Aorta (tissue), 5 donors: ENCODE results near the gene WWOX. TPM values are rescaled to one million over a fixed set of nuclear protein-coding genes. Genes with fewer than 3 reads are reported as not detected.

Source experiments
- ATAC-seq: fragments of 200-7000 bp; cut with Tn5 transposase; one replicate; pipeline ENCODE4 v1.9.1; 2022; ENCODE audit warnings: moderate library complexity; ENCODE audit not compliant: low FRiP score
- DNase-seq, 2 donors: peaks; one replicate each; pipeline ENCODE4 v3.0.0-alpha.2; 2020
- H3K27ac ChIP-seq, 2 donors: one replicate each; pipeline ENCODE4 v1.5.1; 2013; ENCODE audit warnings: low read length in 2 of 2, mild to moderate bottlenecking in 2 of 2, moderate library complexity in 2 of 2, control low read depth in 1 of 2, inconsistent platforms in 1 of 2, low read depth in 1 of 2
- H3K27me3 ChIP-seq, 2 donors: one replicate each; pipeline ENCODE4 v1.6.1; 2013; ENCODE audit warnings: control low read depth in 1 of 2, low read length in 1 of 2, mild to moderate bottlenecking in 1 of 2, moderate library complexity in 1 of 2; ENCODE audit not compliant: insufficient read depth in 2 of 2, control insufficient read depth in 1 of 2
- H3K36me3 ChIP-seq, 2 donors: one replicate each; pipeline ENCODE4 v1.6.1; 2013; ENCODE audit warnings: control low read depth in 1 of 2, low read length in 1 of 2, mild to moderate bottlenecking in 1 of 2; ENCODE audit not compliant: insufficient read depth in 2 of 2, control insufficient read depth in 1 of 2
- H3K4me1 ChIP-seq, 2 donors: one replicate each; pipeline ENCODE4 v1.6.1; 2013; ENCODE audit warnings: low read length in 2 of 2, control low read depth in 1 of 2, mild to moderate bottlenecking in 1 of 2, moderate library complexity in 1 of 2; ENCODE audit not compliant: insufficient read depth in 2 of 2, control insufficient read depth in 1 of 2
- H3K4me3 ChIP-seq, 2 donors: one replicate each; pipeline ENCODE4 v1.5.1; 2013; ENCODE audit warnings: low read length in 2 of 2, control low read depth in 1 of 2, mild to moderate bottlenecking in 1 of 2
- H3K9me3 ChIP-seq: one replicate; pipeline ENCODE4 v1.6.1; 2013; ENCODE audit warnings: mild to moderate bottlenecking, low read length; ENCODE audit not compliant: control insufficient read depth
- WGBS, 2 donors: extraction: QIAGEN DNeasy Blood & Tissue Kit; methylation state at CpG; one replicate each; pipeline ENCODE4 v1.1.7; 2013; 5-methylcytosine and 5-hydroxymethylcytosine counted together
- intact Hi-C, 2 donors: fragments of 100-400 bp; cut with DNase I; formaldehyde crosslinking; loops; one replicate each; pipeline versions ENCODE4 v1.14.2 to v1.15.0; 2022
- polyA plus RNA-seq, 2 donors: library from polyadenylated mRNA; stranded (reverse); fragments of 200-250 nt; gene quantifications; one replicate each; pipeline ENCODE4 v1.2.3, GENCODE V29; 2013
- total RNA-seq, 2 donors: library from RNA; stranded (reverse); fragmentation: NEBNext Ultra II Directional; extraction: Animal tissue kit (Norgen Biotek cat#: 25700); gene quantifications; one replicate each; pipeline ENCODE4 v1.2.1, GENCODE V29; 2021
- donor health status: healthy with polysubstance abuse.
- donor health status: Bipolar disorder and iron deficiency.
- donor health status: DM: no; HTN: no; CAD: no.
- donor health status: DM: no; HTN: no; CAD: no.
- donor health status: DM: yes; HTN: yes; CAD: no.

The WWOX gene
- total and polyA plus RNA-seq, 4 donors = 11.2 to 30.9 (median 14.6) TPM

DNA sequence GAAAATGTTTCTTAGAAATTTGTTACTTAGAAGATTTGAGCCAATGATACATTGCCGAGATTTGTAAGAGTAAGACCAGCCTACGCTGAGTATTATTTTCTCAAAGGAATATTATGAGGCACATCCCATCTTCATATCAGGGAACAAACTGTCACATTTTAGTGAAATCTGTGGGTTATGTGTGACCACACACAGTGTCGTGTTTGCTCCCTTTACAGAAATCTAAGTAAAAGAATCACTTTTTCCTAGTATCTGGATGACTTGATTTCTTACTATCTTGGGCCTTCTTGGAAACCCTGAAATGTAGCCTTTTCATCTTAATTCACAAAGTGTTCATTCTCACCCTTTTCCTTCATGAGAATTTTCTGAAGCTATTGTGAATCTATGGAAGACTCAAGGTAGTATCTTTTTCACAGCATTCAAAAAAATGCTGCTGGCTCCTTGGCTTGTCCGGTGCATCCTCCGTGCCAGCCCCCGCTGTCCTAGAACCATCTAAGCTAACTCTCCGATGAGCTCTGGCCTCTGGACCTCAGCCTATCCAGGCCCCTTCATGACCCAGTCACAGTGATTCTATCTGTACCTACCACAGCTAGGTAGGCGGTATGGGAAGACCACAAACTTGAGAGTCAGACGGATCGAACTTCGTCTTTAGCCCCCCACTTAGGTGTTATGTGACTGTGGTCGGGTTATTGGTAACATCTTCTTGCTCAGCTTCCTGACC, 976.8 kb downstream of the WWOX start:
- H3K4me1 ChIP-seq = no peaks in the 10 kb centered on the region
- no peaks in the 10 kb centered on the region for H3K27me3 ChIP-seq
- no peaks in the 10 kb centered on the region for H3K36me3 ChIP-seq
- intact Hi-C loops = no loop called here
- no peak overlapping the region for H3K4me3 ChIP-seq
- no peak overlapping the region for H3K27ac ChIP-seq
- no peak for DNase-seq
- H3K9me3 ChIP-seq = no peaks in the 10 kb centered on the region
- 97% methylated on average over 12 of the region's 12 CpGs for WGBS, 2 donors
- ATAC-seq = no peak

- intact Hi-C loops = no loop called here
- 96 to 98% methylated on average over 5 of the region's 5 CpGs for WGBS, 2 donors
- no peaks in the 10 kb centered on the region for H3K9me3 ChIP-seq
- no peaks in the 10 kb centered on the region for H3K4me1 ChIP-seq
- no peak overlapping the region for H3K4me3 ChIP-seq
- DNase-seq (no peak), ATAC-seq (no peak)
- no peak overlapping the region for H3K27ac ChIP-seq
- H3K27me3 ChIP-seq = no peaks in the 10 kb centered on the region
- no peaks in the 10 kb centered on the region for H3K36me3 ChIP-seq
These were observed 977.9 kb downstream of the WWOX start for GRCh38 chr16:79077346-79077745.

GRCh38 chr16:79079656-79080420, 980.4 kb downstream of the WWOX start:
- Histone ChIP-seq H3K4me3 (no peak overlapping the region), H3K36me3 (no peaks in the 10 kb centered on the region), H3K27ac (no peak overlapping the region), H3K27me3 (no peaks in the 10 kb centered on the region), H3K9me3 (no peaks in the 10 kb centered on the region), H3K4me1 (no peaks in the 10 kb centered on the region)
- WGBS, 2 donors = 84 to 92% methylated on average over 10 of the region's 10 CpGs
- no peak for DNase-seq
- ATAC-seq = no peak
- intact Hi-C loops = no loop called here

DNA sequence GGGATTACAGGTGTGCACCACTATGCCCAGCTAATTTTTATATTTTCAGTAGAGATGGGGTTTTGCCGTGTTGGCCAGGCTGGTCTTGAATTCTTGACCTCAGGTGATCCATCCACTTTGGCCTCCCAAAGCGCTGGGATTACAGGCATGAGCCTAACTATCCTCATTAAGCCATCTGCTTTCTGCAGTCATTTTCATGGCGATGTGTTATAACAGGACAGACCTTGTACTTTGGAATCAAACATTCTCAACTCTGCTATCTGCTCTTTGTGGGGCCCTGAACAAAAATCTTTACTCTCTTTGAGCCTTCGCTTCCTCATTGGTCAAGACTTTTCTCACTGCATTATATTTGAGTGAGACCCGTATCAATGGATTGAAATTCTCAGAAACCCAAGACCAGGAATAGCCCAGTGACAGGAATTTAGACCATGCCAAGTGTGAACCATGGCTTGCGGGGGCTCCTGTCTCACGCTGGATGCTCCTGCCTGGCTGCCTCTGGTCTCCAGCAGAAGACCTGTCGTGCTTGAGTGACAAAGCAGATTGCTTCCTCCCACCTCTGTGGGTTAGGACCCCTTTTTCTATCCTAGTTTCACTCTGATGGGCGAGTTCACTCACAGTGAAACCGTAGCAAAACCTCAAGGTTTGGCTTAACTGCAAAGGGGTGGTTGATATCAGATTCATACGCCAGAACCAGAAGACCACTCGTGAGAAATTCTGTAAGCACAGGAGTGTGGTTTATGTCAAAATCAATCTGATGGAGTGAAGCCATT, 982.0 kb downstream of the WWOX start:
- Histone ChIP-seq H3K36me3 (no peaks in the 10 kb centered on the region), H3K4me3 (no peak overlapping the region), H3K27ac (no peak overlapping the region), H3K4me1 (no peaks in the 10 kb centered on the region), H3K9me3 (no peaks in the 10 kb centered on the region), H3K27me3 (no peaks in the 10 kb centered on the region)
- intact Hi-C loops = no loop called here
- DNase-seq (no peak), ATAC-seq (no peak)
- WGBS, 2 donors = 90 to 91% methylated on average over 12 of the region's 12 CpGs

DNA sequence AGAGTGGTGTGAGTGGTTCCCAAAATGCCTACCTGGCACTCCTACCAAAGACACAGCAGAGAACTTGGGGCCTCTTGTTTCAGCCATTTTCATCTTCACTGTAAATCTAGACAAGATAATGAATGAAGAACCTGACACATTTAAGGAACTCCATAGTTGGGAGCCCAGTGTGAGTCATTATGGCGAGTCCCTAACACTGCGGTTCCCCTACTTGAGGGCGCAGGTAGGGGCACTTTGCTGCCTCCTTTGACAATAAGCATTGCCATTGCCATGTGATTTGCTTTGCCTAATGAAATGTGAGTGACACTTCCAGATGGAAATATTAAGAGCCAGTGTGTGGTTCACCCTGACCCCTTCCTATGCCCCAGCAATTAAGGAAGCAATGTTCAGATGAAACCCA, 983.5 kb downstream of the WWOX start:
- H3K9me3 ChIP-seq = no peaks in the 10 kb centered on the region
- intact Hi-C loops = no loop called here
- WGBS, 2 donors = 93 to 98% methylated on average over 3 of the region's 3 CpGs
- no peak for ATAC-seq
- H3K36me3 ChIP-seq = no peaks in the 10 kb centered on the region
- no peak overlapping the region for H3K4me3 ChIP-seq
- no peaks in the 10 kb centered on the region for H3K27me3 ChIP-seq
- H3K27ac ChIP-seq = no peak overlapping the region
- H3K4me1 ChIP-seq = no peaks in the 10 kb centered on the region
- no peak for DNase-seq

GRCh38 chr16:79083508-79084299, 984.2 kb downstream of the WWOX start:
- Histone ChIP-seq H3K27ac (no peak overlapping the region), H3K36me3 (no peaks in the 10 kb centered on the region), H3K27me3 (no peaks in the 10 kb centered on the region), H3K9me3 (no peaks in the 10 kb centered on the region), H3K4me3 (no peak overlapping the region), H3K4me1 (no peaks in the 10 kb centered on the region)
- intact Hi-C loops = no loop called here
- no peak for ATAC-seq
- no peak for DNase-seq
- 84 to 85% methylated on average over 18 of the region's 18 CpGs for WGBS, 2 donors

- intact Hi-C loops = no loop called here
- Histone ChIP-seq H3K4me3 (no peak overlapping the region), H3K4me1 (no peaks in the 10 kb centered on the region), H3K9me3 (no peaks in the 10 kb centered on the region), H3K36me3 (no peaks in the 10 kb centered on the region), H3K27me3 (no peaks in the 10 kb centered on the region), H3K27ac (no peak overlapping the region)
- WGBS, 2 donors = 83 to 88% methylated on average over 6 of the region's 6 CpGs
- no peak for ATAC-seq
- no peak for DNase-seq
These were observed 989.5 kb downstream of the WWOX start for GRCh38 chr16:79088971-79089370.

GRCh38 chr16:79089735-79090284, 990.4 kb downstream of the WWOX start:
- no peak overlapping the region for H3K4me3 ChIP-seq
- intact Hi-C loops = no loop called here
- 71 to 81% methylated on average over 10 of the region's 10 CpGs for WGBS, 2 donors
- no peaks in the 10 kb centered on the region for H3K36me3 ChIP-seq
- no peaks in the 10 kb centered on the region for H3K9me3 ChIP-seq
- H3K27me3 ChIP-seq = no peaks in the 10 kb centered on the region
- no peak overlapping the region for H3K27ac ChIP-seq
- ATAC-seq = no peak
- DNase-seq = peak in 1 of 2 donors; percentile 56
- H3K4me1 ChIP-seq = no peaks in the 10 kb centered on the region
